GM10266 (cell line): Measurements from ENCODE around the gene TMEM273.

Experiments
- DNase-seq: peaks from one replicate; pipeline ENCODE4 v3.0.0; 2012; ENCODE audit errors: extremely low spot score
- TF ChIP-seq, protein P1 (sequence below): IDR thresholded peaks from 2 replicates; pipeline ENCODE4 v1.5.1; 2012; ENCODE audit warnings: mild to moderate bottlenecking, low read depth; ENCODE audit not compliant: control insufficient read depth, insufficient read depth; ENCODE audit errors: missing control alignments

The TMEM273 gene, protein sequence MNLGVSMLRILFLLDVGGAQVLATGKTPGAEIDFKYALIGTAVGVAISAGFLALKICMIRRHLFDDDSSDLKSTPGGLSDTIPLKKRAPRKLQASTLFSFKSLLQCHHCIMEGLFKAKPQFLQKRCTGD

DNA sequence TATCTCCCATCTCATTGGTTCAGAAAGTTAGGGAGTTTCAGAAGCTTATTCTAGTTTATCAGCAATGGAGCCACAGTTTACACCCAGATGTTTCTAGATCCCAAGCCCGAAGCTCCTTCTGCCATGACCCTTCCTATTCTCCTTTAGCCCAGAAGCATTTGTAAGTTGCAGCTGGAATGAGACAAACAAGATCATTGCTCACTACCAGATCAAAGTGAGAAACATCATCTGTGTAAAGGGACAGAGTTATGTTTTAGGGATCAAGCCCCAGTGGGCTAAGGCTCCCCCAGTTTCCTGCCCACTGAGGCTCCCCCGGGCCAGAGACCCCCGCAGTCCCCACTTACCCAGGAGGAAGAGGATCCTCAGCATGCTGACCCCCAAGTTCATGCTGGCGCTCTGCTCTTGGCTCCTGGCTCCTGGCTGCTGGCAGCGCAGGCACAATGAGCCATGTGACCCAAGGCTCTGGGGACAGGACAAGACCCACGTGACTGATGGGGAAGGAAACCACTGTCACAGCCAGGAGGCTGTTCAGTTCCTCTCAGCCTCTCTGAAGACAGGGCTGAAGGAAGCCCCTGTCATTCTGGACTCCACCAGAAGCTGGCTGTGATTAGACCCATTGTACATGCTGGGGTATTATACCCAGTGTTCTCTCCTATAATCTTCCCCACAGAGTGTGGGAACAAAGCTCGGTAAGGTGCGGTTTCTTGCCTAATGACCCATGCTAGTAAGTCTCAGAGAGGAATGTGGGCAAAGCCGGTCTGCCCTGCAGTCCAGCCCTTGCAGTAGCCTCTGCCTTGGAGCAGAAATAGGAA, at the start of gene TMEM273:
TSS of gene TMEM273 (minus strand) at position 442 of the 812 bp plus-strand sequence. CDS start at position 387, 55 bp downstream.
- TF ChIP-seq, protein P1, sequence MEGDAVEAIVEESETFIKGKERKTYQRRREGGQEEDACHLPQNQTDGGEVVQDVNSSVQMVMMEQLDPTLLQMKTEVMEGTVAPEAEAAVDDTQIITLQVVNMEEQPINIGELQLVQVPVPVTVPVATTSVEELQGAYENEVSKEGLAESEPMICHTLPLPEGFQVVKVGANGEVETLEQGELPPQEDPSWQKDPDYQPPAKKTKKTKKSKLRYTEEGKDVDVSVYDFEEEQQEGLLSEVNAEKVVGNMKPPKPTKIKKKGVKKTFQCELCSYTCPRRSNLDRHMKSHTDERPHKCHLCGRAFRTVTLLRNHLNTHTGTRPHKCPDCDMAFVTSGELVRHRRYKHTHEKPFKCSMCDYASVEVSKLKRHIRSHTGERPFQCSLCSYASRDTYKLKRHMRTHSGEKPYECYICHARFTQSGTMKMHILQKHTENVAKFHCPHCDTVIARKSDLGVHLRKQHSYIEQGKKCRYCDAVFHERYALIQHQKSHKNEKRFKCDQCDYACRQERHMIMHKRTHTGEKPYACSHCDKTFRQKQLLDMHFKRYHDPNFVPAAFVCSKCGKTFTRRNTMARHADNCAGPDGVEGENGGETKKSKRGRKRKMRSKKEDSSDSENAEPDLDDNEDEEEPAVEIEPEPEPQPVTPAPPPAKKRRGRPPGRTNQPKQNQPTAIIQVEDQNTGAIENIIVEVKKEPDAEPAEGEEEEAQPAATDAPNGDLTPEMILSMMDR: no peak
- peak; percentile 49 for DNase-seq

DNA sequence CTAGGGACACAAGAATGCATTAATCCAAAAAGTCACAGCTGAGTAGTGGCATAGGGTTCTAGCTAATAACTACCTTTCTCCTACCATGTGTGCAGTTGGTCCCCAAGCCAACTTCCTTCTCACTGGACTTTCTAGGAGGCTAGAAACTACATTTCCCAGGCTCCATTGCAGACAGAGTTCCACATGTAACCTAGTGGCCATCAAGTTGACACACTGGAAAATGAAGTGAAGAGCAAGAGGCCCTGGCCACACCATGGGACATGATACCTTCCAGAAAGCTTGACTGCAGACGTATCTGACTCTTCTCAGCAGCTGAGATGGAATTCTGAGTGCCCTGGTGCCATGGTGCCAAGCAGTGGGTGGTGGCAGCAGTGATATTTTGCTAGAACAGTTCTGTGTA, 49.8 kb upstream of the TMEM273 start:
- TF ChIP-seq, protein P1: no peak
- DNase-seq: no peak

DNA sequence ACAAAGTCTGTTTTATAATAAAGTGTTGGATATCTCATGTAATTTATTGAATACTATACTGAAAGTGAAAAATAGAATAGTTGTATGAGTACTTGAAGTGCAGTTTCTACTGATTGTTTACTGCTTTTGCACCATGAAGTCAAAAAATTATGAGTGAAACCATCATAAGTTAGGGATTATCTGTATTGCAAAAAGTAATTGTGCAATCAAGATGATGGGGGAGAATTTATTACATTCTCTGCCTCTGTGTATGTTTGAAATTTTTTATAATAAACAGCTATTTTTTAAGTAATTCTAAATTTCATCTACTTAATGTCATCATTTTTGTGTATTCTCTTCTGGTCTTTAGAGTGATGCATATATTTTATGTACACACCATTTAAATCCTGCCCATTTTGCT, 47.2 kb upstream of the TMEM273 start:
- DNase-seq: no peak

DNA sequence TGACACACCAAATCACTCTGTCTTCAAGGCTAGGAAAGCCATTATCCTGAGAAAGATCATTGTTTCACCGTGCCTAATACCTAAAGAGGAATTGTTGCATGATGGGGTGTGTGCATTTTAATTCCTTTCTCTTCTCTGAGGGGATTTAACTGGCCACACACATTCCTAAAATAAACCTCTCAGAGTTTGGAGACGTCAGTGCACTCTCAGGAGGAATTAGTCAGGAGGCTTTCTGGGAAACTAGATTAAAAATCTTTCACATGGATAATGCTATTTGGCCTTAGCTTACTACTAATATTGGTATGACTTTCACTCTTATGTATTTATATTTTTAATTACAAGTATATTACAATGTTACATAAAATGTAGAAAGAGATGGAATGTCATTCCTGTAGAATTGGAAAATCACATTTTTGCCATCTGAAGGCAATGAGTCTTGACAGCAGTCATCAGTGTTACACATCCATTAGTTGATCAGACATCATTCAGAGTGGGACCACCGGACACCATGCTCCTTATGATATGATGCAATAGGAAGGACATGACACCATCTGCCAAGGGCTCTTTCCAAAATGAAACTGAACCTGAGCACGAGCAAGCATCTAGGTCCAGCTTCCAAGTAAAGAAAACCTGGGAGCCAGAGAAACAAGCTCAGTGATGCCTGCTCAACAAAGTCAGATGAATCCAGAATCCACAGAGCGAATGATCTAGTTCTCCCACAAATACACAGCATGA, 43.1 kb upstream of the TMEM273 start:
- TF ChIP-seq, protein P1: no peak
- DNase-seq: no peak

More for the DNA sequence above, 47.2 kb upstream of the TMEM273 start:
- TF ChIP-seq, protein P1: no peak

DNA sequence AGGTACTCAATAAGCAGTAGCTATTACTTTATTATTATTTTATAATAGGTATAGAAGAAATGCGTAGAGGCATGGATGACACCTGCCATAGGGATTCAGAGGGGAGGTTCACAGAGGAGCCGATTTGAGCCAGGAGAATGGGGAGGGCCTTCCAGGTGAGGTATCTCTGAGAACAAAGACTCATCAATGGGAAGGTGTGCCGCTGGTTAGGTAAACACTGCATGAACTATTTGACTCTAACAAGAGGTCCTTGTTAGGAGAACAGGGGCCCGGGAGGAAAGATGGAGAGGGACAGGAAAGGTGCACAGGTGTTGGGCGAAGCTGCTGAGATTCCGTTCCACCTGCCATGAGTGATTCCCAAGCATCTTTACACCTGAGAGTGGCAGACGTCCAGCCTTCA, 41.8 kb upstream of the TMEM273 start:
- TF ChIP-seq, protein P1: no peak
- no peak for DNase-seq

DNA sequence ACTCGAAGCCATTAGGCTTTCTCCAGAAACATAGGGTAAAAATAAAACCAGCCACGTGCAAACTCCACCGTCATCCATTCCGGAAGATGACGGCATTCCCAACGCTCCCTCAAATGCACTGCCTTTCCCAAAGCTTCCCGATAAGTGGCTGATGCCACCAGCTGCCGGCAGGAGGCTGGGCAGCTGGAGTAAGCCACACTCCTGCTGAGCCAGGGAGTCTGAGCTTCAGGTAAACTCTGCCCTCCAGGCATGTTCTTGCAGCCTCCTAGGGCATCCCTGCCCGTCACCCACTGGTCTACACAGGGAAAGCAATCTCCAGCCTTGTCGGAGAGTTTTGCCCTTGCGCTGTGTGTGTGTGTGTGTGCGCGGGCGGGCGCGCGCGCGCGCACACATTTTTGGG, 40.5 kb upstream of the TMEM273 start:
- TF ChIP-seq, protein P1: no peak
- DNase-seq: no peak
